Keratinocyte (primary cell): Measurements from ENCODE around the gene DMD. TPM values are rescaled to one million over a fixed set of nuclear protein-coding genes. Genes with fewer than 3 reads are reported as not detected.

Experiments used
- DNase-seq: peaks from one replicate; pipeline ENCODE4 v3.0.0-alpha.2; 2011; ENCODE audit warnings: low read depth, missing footprints, low spot score
- FAIRE-seq: peaks from 2 replicates; lab custom pipeline; 2011; peaks lifted over from hg19 to GRCh38; lab: Jason Lieb, UNC
- H2AFZ ChIP-seq: 2 replicates; pipeline ENCODE4 v1.6.0; 2012; ENCODE audit warnings: low read length, control low read depth, inconsistent platforms; ENCODE audit not compliant: control insufficient read depth
- H3K27ac ChIP-seq: 2 replicates; pipeline ENCODE4 v1.5.1; 2011; ENCODE audit warnings: low read length; ENCODE audit not compliant: control insufficient read depth, insufficient read depth
- H3K27me3 ChIP-seq: 3 replicates; pipeline ENCODE4 v1.6.0; 2011; ENCODE audit warnings: low read length; ENCODE audit not compliant: control insufficient read depth, insufficient read depth; ENCODE audit errors: extremely low read depth
- H3K36me3 ChIP-seq, 2 experiments: 2 replicates in 1 of 2; 3 replicates in 1 of 2; pipeline ENCODE4 v1.5.1; 2011; ENCODE audit warnings: low read length in 2 of 2, mild to moderate bottlenecking in 1 of 2; ENCODE audit not compliant: control insufficient read depth in 2 of 2, insufficient read depth in 2 of 2; ENCODE audit errors: extremely low read depth in 1 of 2
- H3K4me1 ChIP-seq: 3 replicates; pipeline ENCODE4 v1.5.1; 2011; ENCODE audit warnings: low read length; ENCODE audit not compliant: control insufficient read depth, insufficient read depth; ENCODE audit errors: extremely low read depth
- H3K4me2 ChIP-seq: 3 replicates; pipeline ENCODE4 v1.6.0; 2011; ENCODE audit warnings: low read depth, low read length; ENCODE audit not compliant: control insufficient read depth, insufficient read depth; ENCODE audit errors: extremely low read depth
- H3K4me3 ChIP-seq, 3 experiments: fragments of 200-600 bp in 1 of 3; sonication (generic) in 1 of 3; 2 replicates in 2 of 3; 3 replicates in 1 of 3; pipeline ENCODE4 v1.5.1; 2011 to 2016; ENCODE audit warnings: low read length in 3 of 3, mild to moderate bottlenecking in 3 of 3, control low read depth in 2 of 3, inconsistent platforms in 1 of 3, low read depth in 1 of 3, mixed read lengths in 1 of 3, mixed run types in 1 of 3, moderate library complexity in 1 of 3; ENCODE audit not compliant: control insufficient read depth in 2 of 3, insufficient read depth in 2 of 3; ENCODE audit errors: extremely low read depth in 1 of 3
- H3K79me2 ChIP-seq: 2 replicates; pipeline ENCODE4 v1.6.0; 2012; ENCODE audit warnings: low read length; ENCODE audit not compliant: control insufficient read depth, insufficient read depth
- H3K9ac ChIP-seq: 3 replicates; pipeline ENCODE4 v1.6.0; 2011; ENCODE audit warnings: low read length; ENCODE audit not compliant: control insufficient read depth, insufficient read depth; ENCODE audit errors: extremely low read depth
- H3K9me1 ChIP-seq: 3 replicates; pipeline ENCODE4 v1.6.0; 2011; ENCODE audit warnings: low read length; ENCODE audit not compliant: control insufficient read depth, insufficient read depth; ENCODE audit errors: extremely low read depth
- H3K9me3 ChIP-seq: 2 replicates; pipeline ENCODE4 v1.5.1; 2012; ENCODE audit warnings: low read depth, low read length; ENCODE audit not compliant: control insufficient read depth
- H4K20me1 ChIP-seq: 3 replicates; pipeline ENCODE4 v1.6.0; 2011; ENCODE audit warnings: low read length; ENCODE audit not compliant: control insufficient read depth, insufficient read depth; ENCODE audit errors: extremely low read depth
- EZH2 ChIP-seq: IDR thresholded peaks from one replicate; pipeline ENCODE4 v1.6.1; 2012; ENCODE audit warnings: inconsistent platforms, mild to moderate bottlenecking, low read length, moderate library complexity
- dilution Hi-C: fragments of 300-500 bp; cut with MboI; formaldehyde crosslinking; loops from one replicate; pipeline ENCODE4 v1.7.0; 2020; ENCODE audit warnings: low sequenced_read_pairs; ENCODE audit not compliant: extremely low pct_ligation_motif_present
- polyA plus RNA-seq, 5 experiments: library from polyadenylated mRNA; depleted of rRNA in 3 of 5; stranded (reverse) in 3 of 5; stranded (forward) in 1 of 5; unstranded in 1 of 5; fragments of >200 nt; gene quantifications; 1 replicate in 1 of 5; 2 replicates in 3 of 5; 3 replicates in 1 of 5; pipeline versions ENCODE4 v1.2.1 to v1.2.3, GENCODE V29; 2011 to 2012; ENCODE audit warnings: missing spikeins in 2 of 5, low read depth in 1 of 5, low replicate concordance in 1 of 5
- TF ChIP-seq, protein P1 (sequence below), 3 experiments: IDR thresholded peaks in 1 of 3; conservative IDR thresholded peaks in 1 of 3; optimal IDR thresholded peaks in 1 of 3; 2 replicates in 2 of 3; 3 replicates in 1 of 3; pipeline versions ENCODE3 to v1.5.1; 2011; ENCODE audit warnings: low read length in 3 of 3, mild to moderate bottlenecking in 3 of 3, moderate library complexity in 2 of 3, control low read depth in 1 of 3, inconsistent platforms in 1 of 3; ENCODE audit not compliant: insufficient read depth in 2 of 3; ENCODE audit errors: extremely low read depth in 1 of 3

DMD gene
- polyA plus RNA-seq, 1 donor (not counting 4 experiments of a cell fraction or from before 2014, with no cell fraction given): 8.9 TPM

- peaks cover 16% of the 10 kb centered on the region for H3K4me1 ChIP-seq
- no peak for TF ChIP-seq EZH2
- TF ChIP-seq, protein P1, sequence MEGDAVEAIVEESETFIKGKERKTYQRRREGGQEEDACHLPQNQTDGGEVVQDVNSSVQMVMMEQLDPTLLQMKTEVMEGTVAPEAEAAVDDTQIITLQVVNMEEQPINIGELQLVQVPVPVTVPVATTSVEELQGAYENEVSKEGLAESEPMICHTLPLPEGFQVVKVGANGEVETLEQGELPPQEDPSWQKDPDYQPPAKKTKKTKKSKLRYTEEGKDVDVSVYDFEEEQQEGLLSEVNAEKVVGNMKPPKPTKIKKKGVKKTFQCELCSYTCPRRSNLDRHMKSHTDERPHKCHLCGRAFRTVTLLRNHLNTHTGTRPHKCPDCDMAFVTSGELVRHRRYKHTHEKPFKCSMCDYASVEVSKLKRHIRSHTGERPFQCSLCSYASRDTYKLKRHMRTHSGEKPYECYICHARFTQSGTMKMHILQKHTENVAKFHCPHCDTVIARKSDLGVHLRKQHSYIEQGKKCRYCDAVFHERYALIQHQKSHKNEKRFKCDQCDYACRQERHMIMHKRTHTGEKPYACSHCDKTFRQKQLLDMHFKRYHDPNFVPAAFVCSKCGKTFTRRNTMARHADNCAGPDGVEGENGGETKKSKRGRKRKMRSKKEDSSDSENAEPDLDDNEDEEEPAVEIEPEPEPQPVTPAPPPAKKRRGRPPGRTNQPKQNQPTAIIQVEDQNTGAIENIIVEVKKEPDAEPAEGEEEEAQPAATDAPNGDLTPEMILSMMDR (optimal IDR thresholded peaks at IDR 0.05 in 1 of 3, IDR thresholded peaks at IDR 0.05 in 1 of 3, conservative IDR thresholded peaks at IDR 0.05 in 1 of 3; ENCODE audit: extremely low read depth in 1 of 3, insufficient read depth in 2 of 3, low read length in 3 of 3): no peak
- peak overlapping the region; percentile 51 for H3K27ac ChIP-seq
- no peak overlapping the region for H3K9ac ChIP-seq
- FAIRE-seq (peak; percentile 80), DNase-seq (peak; percentile 76)
- H2AFZ ChIP-seq: peak overlapping the region; percentile 54
- H3K79me2 ChIP-seq: no peaks in the 10 kb centered on the region
- H3K4me3 ChIP-seq: no peak overlapping the region
- no peaks in the 10 kb centered on the region for H3K9me1 ChIP-seq
- dilution Hi-C loops: no loop called here
- H3K9me3 ChIP-seq: no peaks in the 10 kb centered on the region
- no peaks in the 10 kb centered on the region for H3K27me3 ChIP-seq
- peak overlapping the region; percentile 14 for H3K4me2 ChIP-seq
- no peaks in the 10 kb centered on the region for H4K20me1 ChIP-seq
- no peaks in the 10 kb centered on the region for H3K36me3 ChIP-seq
Observed at GRCh38 chrX:31297881-31298280, 1913.5 kb downstream of the DMD start.

DNA sequence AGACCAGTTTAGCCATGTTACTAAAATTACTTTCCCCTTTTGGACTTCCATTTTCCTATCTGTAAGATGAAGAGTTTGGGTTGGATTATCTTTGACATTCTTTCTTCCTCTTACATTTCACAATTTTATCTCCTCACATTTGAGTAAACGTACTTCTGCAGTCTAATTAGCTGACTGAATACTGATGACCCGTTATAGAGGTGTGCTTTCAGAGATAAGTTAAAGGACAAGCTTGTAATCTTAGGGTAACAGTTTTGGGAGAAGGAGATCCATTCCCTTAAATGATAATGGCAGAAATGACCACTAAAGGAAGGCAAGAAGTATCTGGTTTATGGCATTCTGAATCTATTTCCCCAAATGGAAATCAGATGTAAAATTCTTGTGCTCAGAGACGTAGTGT, 1916.9 kb downstream of the DMD start:
- no peaks in the 10 kb centered on the region for H3K36me3 ChIP-seq
- H3K79me2 ChIP-seq: no peaks in the 10 kb centered on the region
- no peak overlapping the region for H3K4me2 ChIP-seq
- H3K27me3 ChIP-seq: no peaks in the 10 kb centered on the region
- DNase-seq: no peak
- peaks cover 16% of the 10 kb centered on the region for H3K4me1 ChIP-seq
- no peaks in the 10 kb centered on the region for H4K20me1 ChIP-seq
- FAIRE-seq: no peak
- no peaks in the 10 kb centered on the region for H3K9me1 ChIP-seq
- dilution Hi-C loops: no loop called here
- TF ChIP-seq, protein P1 (optimal IDR thresholded peaks at IDR 0.05 in 1 of 3, IDR thresholded peaks at IDR 0.05 in 1 of 3, conservative IDR thresholded peaks at IDR 0.05 in 1 of 3; ENCODE audit: extremely low read depth in 1 of 3, insufficient read depth in 2 of 3, low read length in 3 of 3): no peak
- no peak for TF ChIP-seq EZH2
- no peak overlapping the region for H3K27ac ChIP-seq
- no peaks in the 10 kb centered on the region for H3K9me3 ChIP-seq
- H3K4me3 ChIP-seq: no peak overlapping the region
- no peak overlapping the region for H2AFZ ChIP-seq
- H3K9ac ChIP-seq: no peak overlapping the region
